ENCODE data around the gene PHACTR2. TPM values are rescaled to one million over a fixed set of nuclear protein-coding genes. Genes with fewer than 3 reads are reported as not detected.

The PHACTR2 gene
- total RNA-seq, 2 donors from 2014 or later: 68.5 to 87.7 TPM

DNA sequence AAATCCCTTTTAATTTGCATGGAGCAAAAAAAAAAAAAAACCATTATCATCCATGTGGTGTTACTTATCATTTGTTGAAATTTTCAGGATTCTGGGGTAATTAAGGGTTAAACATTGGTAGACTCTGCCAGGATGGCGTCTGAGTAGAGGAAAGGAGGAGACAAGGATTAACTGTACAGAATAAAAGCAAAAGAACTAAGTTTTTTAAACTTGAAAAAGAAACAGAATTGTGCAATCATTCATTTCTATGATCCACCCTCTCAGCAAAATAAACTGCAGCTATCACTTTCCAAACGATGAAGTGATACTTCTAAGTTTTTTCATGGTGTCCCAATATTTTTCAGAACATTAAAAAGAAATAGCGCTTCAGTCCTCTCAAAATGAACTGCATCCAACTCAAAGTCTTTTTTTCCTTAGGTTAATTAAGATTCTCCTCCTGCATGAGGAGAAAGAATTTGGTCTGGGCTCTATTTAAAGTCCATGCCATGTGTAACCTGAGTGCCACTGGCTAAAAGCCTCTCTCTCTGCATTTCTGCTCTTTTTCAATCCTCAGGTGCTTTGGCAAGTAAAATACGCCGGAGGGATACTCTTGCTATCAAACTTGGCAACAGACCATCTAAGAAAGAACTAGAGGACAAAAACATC, 95.9 kb downstream of the PHACTR2 start:
- peaks cover 10 to 25% of the 10 kb centered on the region in 2 donors for H3K4me1 ChIP-seq (ENCODE audit: control insufficient read depth in 1 of 2, low read depth in 2 of 2)
- TF ChIP-seq, protein P1, sequence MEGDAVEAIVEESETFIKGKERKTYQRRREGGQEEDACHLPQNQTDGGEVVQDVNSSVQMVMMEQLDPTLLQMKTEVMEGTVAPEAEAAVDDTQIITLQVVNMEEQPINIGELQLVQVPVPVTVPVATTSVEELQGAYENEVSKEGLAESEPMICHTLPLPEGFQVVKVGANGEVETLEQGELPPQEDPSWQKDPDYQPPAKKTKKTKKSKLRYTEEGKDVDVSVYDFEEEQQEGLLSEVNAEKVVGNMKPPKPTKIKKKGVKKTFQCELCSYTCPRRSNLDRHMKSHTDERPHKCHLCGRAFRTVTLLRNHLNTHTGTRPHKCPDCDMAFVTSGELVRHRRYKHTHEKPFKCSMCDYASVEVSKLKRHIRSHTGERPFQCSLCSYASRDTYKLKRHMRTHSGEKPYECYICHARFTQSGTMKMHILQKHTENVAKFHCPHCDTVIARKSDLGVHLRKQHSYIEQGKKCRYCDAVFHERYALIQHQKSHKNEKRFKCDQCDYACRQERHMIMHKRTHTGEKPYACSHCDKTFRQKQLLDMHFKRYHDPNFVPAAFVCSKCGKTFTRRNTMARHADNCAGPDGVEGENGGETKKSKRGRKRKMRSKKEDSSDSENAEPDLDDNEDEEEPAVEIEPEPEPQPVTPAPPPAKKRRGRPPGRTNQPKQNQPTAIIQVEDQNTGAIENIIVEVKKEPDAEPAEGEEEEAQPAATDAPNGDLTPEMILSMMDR (IDR thresholded peaks at IDR 0.05): no peak
- no peaks in the 10 kb centered on the region for H3K9me3 ChIP-seq
- H3K27ac ChIP-seq: peak overlapping the region; percentile 40 to 52
- DNase-seq (ENCODE audit: low spot score) (no peak), ATAC-seq (ENCODE audit: insufficient number of reproducible peaks, low FRiP score, low read depth) (no peak)
- H3K27me3 ChIP-seq (replicated peaks; ENCODE audit: insufficient read depth): no peaks in the 10 kb centered on the region
- no peak overlapping the region for H3K4me3 ChIP-seq
- H3K36me3 ChIP-seq: no peaks in the 10 kb centered on the region

- no peak for ATAC-seq (ENCODE audit: insufficient number of reproducible peaks, low FRiP score, low read depth)
Measured at GRCh38 chr6:143774347-143774746, 96.6 kb downstream of the PHACTR2 start.

GRCh38 chr6:143775336-143775735, 97.6 kb downstream of the PHACTR2 start:
- H3K27ac ChIP-seq: peak overlapping the region; percentile 40 to 52
- TF ChIP-seq, protein P1 (IDR thresholded peaks at IDR 0.05): no peak
- no peaks in the 10 kb centered on the region for H3K9me3 ChIP-seq
- DNase-seq (ENCODE audit: low spot score): no peak
- ATAC-seq (ENCODE audit: insufficient number of reproducible peaks, low FRiP score, low read depth): no peak
- H3K27me3 ChIP-seq (replicated peaks; ENCODE audit: insufficient read depth): no peaks in the 10 kb centered on the region
- no peak overlapping the region for H3K4me3 ChIP-seq
- H3K36me3 ChIP-seq: no peaks in the 10 kb centered on the region
- peaks cover 10 to 32% of the 10 kb centered on the region in 2 donors for H3K4me1 ChIP-seq (ENCODE audit: control insufficient read depth in 1 of 2, low read depth in 2 of 2)

More at GRCh38 chr6:143774347-143774746, 96.6 kb downstream of the PHACTR2 start:
- no peaks in the 10 kb centered on the region for H3K27me3 ChIP-seq (replicated peaks; ENCODE audit: insufficient read depth)
- H3K36me3 ChIP-seq: no peaks in the 10 kb centered on the region
- DNase-seq (ENCODE audit: low spot score): no peak
- H3K27ac ChIP-seq: peak overlapping the region; percentile 40 to 52
- H3K4me3 ChIP-seq: no peak overlapping the region
- no peaks in the 10 kb centered on the region for H3K9me3 ChIP-seq
- TF ChIP-seq, protein P1 (IDR thresholded peaks at IDR 0.05): no peak
- H3K4me1 ChIP-seq (ENCODE audit: control insufficient read depth in 1 of 2, low read depth in 2 of 2): peaks cover 10 to 31% of the 10 kb centered on the region in 2 donors

- H3K9me3 ChIP-seq: no peaks in the 10 kb centered on the region
- DNase-seq (ENCODE audit: low spot score) (no peak), ATAC-seq (ENCODE audit: insufficient number of reproducible peaks, low FRiP score, low read depth) (no peak)
- no peak overlapping the region for H3K27ac ChIP-seq
- H3K4me3 ChIP-seq: no peak overlapping the region
- no peaks in the 10 kb centered on the region for H3K36me3 ChIP-seq
- peaks cover 5 to 35% of the 10 kb centered on the region in 2 donors for H3K4me1 ChIP-seq (ENCODE audit: control insufficient read depth in 1 of 2, low read depth in 2 of 2)
- TF ChIP-seq, protein P1 (IDR thresholded peaks at IDR 0.05): no peak
- no peaks in the 10 kb centered on the region for H3K27me3 ChIP-seq (replicated peaks; ENCODE audit: insufficient read depth)
Measured at GRCh38 chr6:143778926-143779325, 101.2 kb downstream of the PHACTR2 start.

- TF ChIP-seq, protein P1 (IDR thresholded peaks at IDR 0.05): no peak
- peaks cover 0 to 18% of the 10 kb centered on the region in 2 donors for H3K4me1 ChIP-seq (ENCODE audit: control insufficient read depth in 1 of 2, low read depth in 2 of 2)
- H3K27ac ChIP-seq: peak overlapping the region; percentile 65 to 72
- no peak for ATAC-seq (ENCODE audit: insufficient number of reproducible peaks, low FRiP score, low read depth)
- peak overlapping the region; percentile 4 for H3K4me3 ChIP-seq
- peaks cover 6% of the 10 kb centered on the region for H3K36me3 ChIP-seq
- H3K27me3 ChIP-seq (replicated peaks; ENCODE audit: insufficient read depth): no peaks in the 10 kb centered on the region
- H3K9me3 ChIP-seq: no peaks in the 10 kb centered on the region
- DNase-seq (ENCODE audit: low spot score): no peak
Measured at GRCh38 chr6:143782481-143782880, 104.7 kb downstream of the PHACTR2 start.

Measured in thoracic aorta (tissue), 2 donors.